CD8-positive, alpha-beta memory T cell (primary cell): ENCODE results near the gene HOXC6. TPM values are rescaled to one million over a fixed set of nuclear protein-coding genes. Genes with fewer than 3 reads are reported as not detected.
A peak's percentile ranks its signal among the peaks of the same experiment; 100 is the strongest.

Experiments used
- CTCF ChIA-PET: fragments of 350-600 bp; sonication (Branson Sonifier 250); formaldehyde crosslinking; loops from one replicate; lab custom pipeline; 2021; ENCODE audit warnings: antibody characterized with exemption; lab: Charles Lee
- POLR2A ChIA-PET: fragments of 350-600 bp; sonication (Branson Sonifier 250); formaldehyde crosslinking; loops from one replicate; lab custom pipeline; 2021; ENCODE audit warnings: antibody characterized with exemption; lab: Charles Lee
- DNase-seq, 5 donors: peaks; one replicate each; pipeline versions ENCODE4 v3.0.0 to v3.0.0-alpha.2; 2020 to 2022; ENCODE audit warnings: mixed read lengths in 1 of 5
- H3K27ac ChIP-seq: one replicate; pipeline ENCODE4 v1.7.0; 2013; ENCODE audit warnings: low read depth, mild to moderate bottlenecking, low read length, moderate library complexity
- H3K27me3 ChIP-seq: 2 replicates; pipeline ENCODE4 v1.7.0; 2013; ENCODE audit warnings: low read length, mild to moderate bottlenecking; ENCODE audit not compliant: insufficient read depth, poor library complexity, severe bottlenecking
- H3K36me3 ChIP-seq: 2 replicates; pipeline ENCODE4 v1.7.0; 2013; ENCODE audit warnings: mild to moderate bottlenecking, low read length, moderate library complexity; ENCODE audit not compliant: insufficient read depth
- H3K4me1 ChIP-seq: 2 replicates; pipeline ENCODE4 v1.7.0; 2013; ENCODE audit warnings: mild to moderate bottlenecking, low read length, moderate library complexity; ENCODE audit not compliant: insufficient read depth
- H3K4me3 ChIP-seq: 2 replicates; pipeline ENCODE4 v1.7.0; 2013; ENCODE audit warnings: mild to moderate bottlenecking, low read length
- H3K9me3 ChIP-seq: 2 replicates; pipeline ENCODE4 v1.7.0; 2013; ENCODE audit warnings: mild to moderate bottlenecking, low read length
- H3K27ac Mint-ChIP-seq, 8 donors: one replicate each; pipeline ENCODE4 v1.8.0; 2020 to 2021; ENCODE audit warnings: mixed read lengths in 8 of 8, mild to moderate bottlenecking in 6 of 8, inconsistent platforms in 3 of 8, moderate library complexity in 3 of 8
- H3K27me3 Mint-ChIP-seq, 2 donors: one replicate each; pipeline ENCODE4 v1.8.0; 2020 to 2021; ENCODE audit warnings: mixed read lengths in 2 of 2, mild to moderate bottlenecking in 1 of 2, moderate library complexity in 1 of 2
- H3K36me3 Mint-ChIP-seq, 3 donors: one replicate each; pipeline ENCODE4 v1.8.0; 2020 to 2021; ENCODE audit warnings: mixed read lengths in 3 of 3, inconsistent platforms in 1 of 3, mild to moderate bottlenecking in 1 of 3
- H3K4me1 Mint-ChIP-seq, 3 donors: one replicate each; pipeline ENCODE4 v1.8.0; 2020 to 2021; ENCODE audit warnings: mixed read lengths in 3 of 3, inconsistent platforms in 1 of 3, mild to moderate bottlenecking in 1 of 3
- H3K4me3 Mint-ChIP-seq, 7 donors: one replicate each; pipeline ENCODE4 v1.8.0; 2020 to 2021; ENCODE audit warnings: mixed read lengths in 7 of 7, mild to moderate bottlenecking in 6 of 7, moderate library complexity in 4 of 7, inconsistent platforms in 2 of 7
- H3K9me3 Mint-ChIP-seq, 5 donors: one replicate each; pipeline ENCODE4 v1.8.0; 2020 to 2022; ENCODE audit warnings: mixed read lengths in 5 of 5, mild to moderate bottlenecking in 3 of 5, moderate library complexity in 2 of 5, inconsistent platforms in 1 of 5
- polyA plus RNA-seq: library from polyadenylated mRNA; unstranded; fragments of 300-500 nt; fragmentation: Illumina TruSeq; gene quantifications from one replicate; pipeline ENCODE4 v1.2.3, GENCODE V29; 2021
- total RNA-seq, 2 experiments: library from RNA; stranded (reverse); gene quantifications; one replicate each; pipeline ENCODE4 v1.2.3, GENCODE V29; 2021

The HOXC6 gene
- total and polyA plus RNA-seq, 3 experiments from 2014 or later: not detected

- Histone ChIP-seq H3K27me3 (peaks cover 54% of the 10 kb centered on the region), H3K36me3 (no peaks in the 10 kb centered on the region), H3K27ac (no peak overlapping the region), H3K4me3 (no peak overlapping the region), H3K4me1 (peaks cover 5% of the 10 kb centered on the region), H3K9me3 (no peaks in the 10 kb centered on the region)
- Mint-ChIP-seq H3K9me3 (peaks cover 0 to 1% (median 0%) of the 10 kb centered on the region in 5 donors), H3K4me1 (peaks cover 12 to 26% (median 13%) of the 10 kb centered on the region in 3 donors), H3K27ac (peak overlapping the region in 3 of 8 donors; percentile 3 to 70 (median 10)), H3K4me3 (peak overlapping the region in 2 of 7 donors; percentile 6 to 37), H3K36me3 (no peaks in the 10 kb centered on the region), H3K27me3 (peaks cover 54 to 76% of the 10 kb centered on the region in 2 donors)
- no peak for DNase-seq
- ChIA-PET POLR2A (no interaction called here), CTCF (no interaction called here)
Observed at GRCh38 chr12:54019924-54020590, 8.2 kb upstream of the HOXC6 start.

- Histone ChIP-seq H3K27me3 (peaks cover 50% of the 10 kb centered on the region), H3K4me1 (peaks cover 5% of the 10 kb centered on the region), H3K36me3 (no peaks in the 10 kb centered on the region), H3K27ac (no peak overlapping the region), H3K9me3 (no peaks in the 10 kb centered on the region), H3K4me3 (no peak overlapping the region)
- CTCF ChIA-PET: no interaction called here
- Mint-ChIP-seq H3K36me3 (no peaks in the 10 kb centered on the region), H3K4me1 (peaks cover 12 to 25% (median 12%) of the 10 kb centered on the region in 3 donors), H3K9me3 (peaks cover 0 to 1% (median 0%) of the 10 kb centered on the region in 5 donors), H3K27ac (no peak overlapping the region), H3K4me3 (no peak overlapping the region), H3K27me3 (peaks cover 51 to 76% of the 10 kb centered on the region in 2 donors)
- DNase-seq: no peak
- POLR2A ChIA-PET: interaction anchor here (1.1 kb wide), 1 partner anchor 168 kb away, joined by 3 read pairs; the partner anchor contains the start of gene SMUG1
Observed at GRCh38 chr12:54020591-54021405, 7.4 kb upstream of the HOXC6 start.

GRCh38 chr12:54021432-54022013, 6.7 kb upstream of the HOXC6 start:
- no peak overlapping the region for H3K4me3 Mint-ChIP-seq
- no peak overlapping the region for H3K4me3 ChIP-seq
- no peak for DNase-seq
- peaks cover 52% of the 10 kb centered on the region for H3K27me3 ChIP-seq
- no peaks in the 10 kb centered on the region for H3K9me3 ChIP-seq
- peaks cover 50 to 76% of the 10 kb centered on the region in 2 donors for H3K27me3 Mint-ChIP-seq
- peak overlapping the region in 2 of 8 donors; percentile 4 to 33 for H3K27ac Mint-ChIP-seq
- no peaks in the 10 kb centered on the region for H3K36me3 ChIP-seq
- peaks cover 12 to 22% (median 12%) of the 10 kb centered on the region in 3 donors for H3K4me1 Mint-ChIP-seq
- no peak overlapping the region for H3K27ac ChIP-seq
- no peaks in the 10 kb centered on the region for H3K36me3 Mint-ChIP-seq
- POLR2A ChIA-PET: interaction anchor here (1.1 kb wide), 1 partner anchor 168 kb away, joined by 3 read pairs; the partner anchor contains the start of gene SMUG1
- CTCF ChIA-PET: interaction anchor here (4.1 kb wide), 1 partner anchor 12 kb away, joined by 27 read pairs; the partner anchor contains the start of gene HOXC5
- H3K9me3 Mint-ChIP-seq: peaks cover 0 to 1% (median 0%) of the 10 kb centered on the region in 5 donors
- peaks cover 5% of the 10 kb centered on the region for H3K4me1 ChIP-seq

GRCh38 chr12:54022960-54023884, 5.0 kb upstream of the HOXC6 start:
- H3K4me3 ChIP-seq: no peak overlapping the region
- POLR2A ChIA-PET: interaction anchor here (0.5 kb wide), 1 partner anchor 31 kb away, joined by 5 read pairs; the partner anchor contains the start of gene HOXC4
- H3K27ac ChIP-seq: no peak overlapping the region
- H3K4me1 ChIP-seq: peaks cover under 1% of the 10 kb centered on the region
- Mint-ChIP-seq H3K4me3 (no peak overlapping the region), H3K9me3 (peaks cover 0 to 1% (median 0%) of the 10 kb centered on the region in 5 donors), H3K4me1 (peaks cover 7 to 12% (median 7%) of the 10 kb centered on the region in 3 donors), H3K27me3 (peaks cover 52 to 82% of the 10 kb centered on the region in 2 donors), H3K36me3 (no peaks in the 10 kb centered on the region), H3K27ac (no peak overlapping the region)
- no peaks in the 10 kb centered on the region for H3K36me3 ChIP-seq
- H3K9me3 ChIP-seq: no peaks in the 10 kb centered on the region
- peaks cover 62% of the 10 kb centered on the region for H3K27me3 ChIP-seq
- CTCF ChIA-PET: interaction anchor here (1.0 to 4.1 kb wide), 5 partner anchors 10 to 191 kb away, joined by 3 to 27 read pairs (median 6); partner anchors contain the start of gene HOXC5
- DNase-seq: no peak

- Mint-ChIP-seq H3K36me3 (no peaks in the 10 kb centered on the region), H3K9me3 (peaks cover 0 to 1% (median 0%) of the 10 kb centered on the region in 5 donors), H3K27me3 (peaks cover 55 to 89% of the 10 kb centered on the region in 2 donors), H3K27ac (peak overlapping the region in 1 of 8 donors; percentile 14), H3K4me1 (peaks cover 9 to 18% (median 9%) of the 10 kb centered on the region in 3 donors), H3K4me3 (no peak overlapping the region)
- Histone ChIP-seq H3K9me3 (no peaks in the 10 kb centered on the region), H3K27me3 (peaks cover 68% of the 10 kb centered on the region), H3K4me1 (peaks cover 5% of the 10 kb centered on the region), H3K27ac (no peak overlapping the region), H3K36me3 (no peaks in the 10 kb centered on the region), H3K4me3 (no peak overlapping the region)
- POLR2A ChIA-PET: no interaction called here
- DNase-seq: no peak
- CTCF ChIA-PET: interaction anchor here (1.0 to 4.1 kb wide), 6 partner anchors 9 to 190 kb away, joined by 3 to 27 read pairs (median 6); partner anchors contain the start of gene HOXC5
Observed at GRCh38 chr12:54024127-54024526, 4.1 kb upstream of the HOXC6 start.

GRCh38 chr12:54024581-54025305, 3.5 kb upstream of the HOXC6 start:
- Histone ChIP-seq H3K27me3 (peaks cover 67% of the 10 kb centered on the region), H3K36me3 (no peaks in the 10 kb centered on the region), H3K9me3 (no peaks in the 10 kb centered on the region), H3K4me3 (no peak overlapping the region), H3K4me1 (peaks cover 5% of the 10 kb centered on the region), H3K27ac (no peak overlapping the region)
- CTCF ChIA-PET: interaction anchor here (0.8 to 4.1 kb wide), 5 partner anchors 8 to 178 kb away, joined by 3 to 27 read pairs (median 4); partner anchors contain the start of gene HOXC5
- Mint-ChIP-seq H3K27ac (no peak overlapping the region), H3K27me3 (peaks cover 56 to 91% of the 10 kb centered on the region in 2 donors), H3K4me1 (peaks cover 11 to 17% (median 13%) of the 10 kb centered on the region in 3 donors), H3K4me3 (no peak overlapping the region), H3K36me3 (no peaks in the 10 kb centered on the region), H3K9me3 (peaks cover 0 to 1% (median 0%) of the 10 kb centered on the region in 5 donors)
- no peak for DNase-seq
- POLR2A ChIA-PET: no interaction called here
